ENCODE results near the gene LRCH1. TPM values are rescaled to one million over a fixed set of nuclear protein-coding genes. Genes with fewer than 3 reads are reported as not detected.

The LRCH1 gene
- total RNA-seq, 1 experiment from 2014 or later: 11.8 TPM

DNA sequence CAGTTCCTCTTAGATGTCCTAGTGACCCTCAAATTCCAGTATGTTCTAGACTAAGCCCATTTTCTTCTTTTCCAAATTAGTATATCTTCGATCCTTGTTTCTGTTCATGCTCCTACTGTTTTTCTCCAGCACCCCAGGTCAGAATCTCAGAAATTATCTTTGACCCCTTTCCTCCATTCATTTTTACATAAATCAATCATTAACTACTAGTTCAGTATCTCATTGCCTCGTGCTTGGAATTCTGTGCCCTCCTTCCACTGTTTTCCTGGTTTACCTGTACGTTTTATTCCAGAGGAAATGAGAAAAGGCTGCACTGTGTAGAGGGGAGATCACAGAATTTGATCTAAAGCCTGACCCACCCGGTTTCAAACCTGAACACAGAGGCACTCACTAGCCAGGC lies 107.9 kb downstream of the LRCH1 start:
- no peaks in the 10 kb centered on the region for H3K9me3 Mint-ChIP-seq
- no peak overlapping the region for H3K4me3 Mint-ChIP-seq
- no peaks in the 10 kb centered on the region for H3K27me3 Mint-ChIP-seq (ENCODE audit: low read depth)
- POLR2A ChIA-PET: no interaction called here
- H3K4me1 Mint-ChIP-seq: peaks cover 52% of the 10 kb centered on the region
- no peak for DNase-seq (ENCODE audit: low spot score)
- TF ChIP-seq EMX1 (CRISPR knock-in tag; IDR thresholded peaks at IDR 0.05) (no peak), CREM (CRISPR knock-in tag; IDR thresholded peaks at IDR 0.05) (no peak), NR3C1 (CRISPR knock-in tag; conservative IDR thresholded peaks at IDR 0.05; ENCODE audit: low read depth) (no peak), ELF4 (CRISPR knock-in tag; IDR thresholded peaks at IDR 0.05; ENCODE audit: low read depth) (no peak), TEAD4 (CRISPR knock-in tag; IDR thresholded peaks at IDR 0.05) (no peak), SOX15 (CRISPR knock-in tag; IDR thresholded peaks at IDR 0.05) (no peak), JAZF1 (CRISPR knock-in tag; IDR thresholded peaks at IDR 0.05) (no peak), TCF7 (CRISPR knock-in tag; IDR thresholded peaks at IDR 0.05; ENCODE audit: low read depth) (no peak), SMAD4 (CRISPR knock-in tag; IDR thresholded peaks at IDR 0.05) (no peak), KAT7 (CRISPR knock-in tag; IDR thresholded peaks at IDR 0.05; ENCODE audit: borderline replicate concordance) (no peak), RELA (CRISPR knock-in tag; IDR thresholded peaks at IDR 0.05; ENCODE audit: borderline replicate concordance) (no peak)
- TF ChIP-seq, protein P1, sequence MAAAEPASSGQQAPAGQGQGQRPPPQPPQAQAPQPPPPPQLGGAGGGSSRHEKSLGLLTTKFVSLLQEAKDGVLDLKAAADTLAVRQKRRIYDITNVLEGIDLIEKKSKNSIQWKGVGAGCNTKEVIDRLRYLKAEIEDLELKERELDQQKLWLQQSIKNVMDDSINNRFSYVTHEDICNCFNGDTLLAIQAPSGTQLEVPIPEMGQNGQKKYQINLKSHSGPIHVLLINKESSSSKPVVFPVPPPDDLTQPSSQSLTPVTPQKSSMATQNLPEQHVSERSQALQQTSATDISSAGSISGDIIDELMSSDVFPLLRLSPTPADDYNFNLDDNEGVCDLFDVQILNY (CRISPR knock-in tag; IDR thresholded peaks at IDR 0.05): no peak
- TF ChIP-seq, protein P2, sequence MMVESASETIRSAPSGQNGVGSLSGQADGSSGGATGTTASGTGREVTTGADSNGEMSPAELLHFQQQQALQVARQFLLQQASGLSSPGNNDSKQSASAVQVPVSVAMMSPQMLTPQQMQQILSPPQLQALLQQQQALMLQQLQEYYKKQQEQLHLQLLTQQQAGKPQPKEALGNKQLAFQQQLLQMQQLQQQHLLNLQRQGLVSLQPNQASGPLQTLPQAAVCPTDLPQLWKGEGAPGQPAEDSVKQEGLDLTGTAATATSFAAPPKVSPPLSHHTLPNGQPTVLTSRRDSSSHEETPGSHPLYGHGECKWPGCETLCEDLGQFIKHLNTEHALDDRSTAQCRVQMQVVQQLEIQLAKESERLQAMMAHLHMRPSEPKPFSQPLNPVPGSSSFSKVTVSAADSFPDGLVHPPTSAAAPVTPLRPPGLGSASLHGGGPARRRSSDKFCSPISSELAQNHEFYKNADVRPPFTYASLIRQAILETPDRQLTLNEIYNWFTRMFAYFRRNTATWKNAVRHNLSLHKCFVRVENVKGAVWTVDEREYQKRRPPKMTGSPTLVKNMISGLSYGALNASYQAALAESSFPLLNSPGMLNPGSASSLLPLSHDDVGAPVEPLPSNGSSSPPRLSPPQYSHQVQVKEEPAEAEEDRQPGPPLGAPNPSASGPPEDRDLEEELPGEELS (CRISPR knock-in tag; IDR thresholded peaks at IDR 0.05): no peak
- TF ChIP-seq, protein P3, sequence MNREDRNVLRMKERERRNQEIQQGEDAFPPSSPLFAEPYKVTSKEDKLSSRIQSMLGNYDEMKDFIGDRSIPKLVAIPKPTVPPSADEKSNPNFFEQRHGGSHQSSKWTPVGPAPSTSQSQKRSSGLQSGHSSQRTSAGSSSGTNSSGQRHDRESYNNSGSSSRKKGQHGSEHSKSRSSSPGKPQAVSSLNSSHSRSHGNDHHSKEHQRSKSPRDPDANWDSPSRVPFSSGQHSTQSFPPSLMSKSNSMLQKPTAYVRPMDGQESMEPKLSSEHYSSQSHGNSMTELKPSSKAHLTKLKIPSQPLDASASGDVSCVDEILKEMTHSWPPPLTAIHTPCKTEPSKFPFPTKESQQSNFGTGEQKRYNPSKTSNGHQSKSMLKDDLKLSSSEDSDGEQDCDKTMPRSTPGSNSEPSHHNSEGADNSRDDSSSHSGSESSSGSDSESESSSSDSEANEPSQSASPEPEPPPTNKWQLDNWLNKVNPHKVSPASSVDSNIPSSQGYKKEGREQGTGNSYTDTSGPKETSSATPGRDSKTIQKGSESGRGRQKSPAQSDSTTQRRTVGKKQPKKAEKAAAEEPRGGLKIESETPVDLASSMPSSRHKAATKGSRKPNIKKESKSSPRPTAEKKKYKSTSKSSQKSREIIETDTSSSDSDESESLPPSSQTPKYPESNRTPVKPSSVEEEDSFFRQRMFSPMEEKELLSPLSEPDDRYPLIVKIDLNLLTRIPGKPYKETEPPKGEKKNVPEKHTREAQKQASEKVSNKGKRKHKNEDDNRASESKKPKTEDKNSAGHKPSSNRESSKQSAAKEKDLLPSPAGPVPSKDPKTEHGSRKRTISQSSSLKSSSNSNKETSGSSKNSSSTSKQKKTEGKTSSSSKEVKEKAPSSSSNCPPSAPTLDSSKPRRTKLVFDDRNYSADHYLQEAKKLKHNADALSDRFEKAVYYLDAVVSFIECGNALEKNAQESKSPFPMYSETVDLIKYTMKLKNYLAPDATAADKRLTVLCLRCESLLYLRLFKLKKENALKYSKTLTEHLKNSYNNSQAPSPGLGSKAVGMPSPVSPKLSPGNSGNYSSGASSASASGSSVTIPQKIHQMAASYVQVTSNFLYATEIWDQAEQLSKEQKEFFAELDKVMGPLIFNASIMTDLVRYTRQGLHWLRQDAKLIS (CRISPR knock-in tag; IDR thresholded peaks at IDR 0.05; ENCODE audit: borderline replicate concordance): no peak
- TF ChIP-seq, protein P4, sequence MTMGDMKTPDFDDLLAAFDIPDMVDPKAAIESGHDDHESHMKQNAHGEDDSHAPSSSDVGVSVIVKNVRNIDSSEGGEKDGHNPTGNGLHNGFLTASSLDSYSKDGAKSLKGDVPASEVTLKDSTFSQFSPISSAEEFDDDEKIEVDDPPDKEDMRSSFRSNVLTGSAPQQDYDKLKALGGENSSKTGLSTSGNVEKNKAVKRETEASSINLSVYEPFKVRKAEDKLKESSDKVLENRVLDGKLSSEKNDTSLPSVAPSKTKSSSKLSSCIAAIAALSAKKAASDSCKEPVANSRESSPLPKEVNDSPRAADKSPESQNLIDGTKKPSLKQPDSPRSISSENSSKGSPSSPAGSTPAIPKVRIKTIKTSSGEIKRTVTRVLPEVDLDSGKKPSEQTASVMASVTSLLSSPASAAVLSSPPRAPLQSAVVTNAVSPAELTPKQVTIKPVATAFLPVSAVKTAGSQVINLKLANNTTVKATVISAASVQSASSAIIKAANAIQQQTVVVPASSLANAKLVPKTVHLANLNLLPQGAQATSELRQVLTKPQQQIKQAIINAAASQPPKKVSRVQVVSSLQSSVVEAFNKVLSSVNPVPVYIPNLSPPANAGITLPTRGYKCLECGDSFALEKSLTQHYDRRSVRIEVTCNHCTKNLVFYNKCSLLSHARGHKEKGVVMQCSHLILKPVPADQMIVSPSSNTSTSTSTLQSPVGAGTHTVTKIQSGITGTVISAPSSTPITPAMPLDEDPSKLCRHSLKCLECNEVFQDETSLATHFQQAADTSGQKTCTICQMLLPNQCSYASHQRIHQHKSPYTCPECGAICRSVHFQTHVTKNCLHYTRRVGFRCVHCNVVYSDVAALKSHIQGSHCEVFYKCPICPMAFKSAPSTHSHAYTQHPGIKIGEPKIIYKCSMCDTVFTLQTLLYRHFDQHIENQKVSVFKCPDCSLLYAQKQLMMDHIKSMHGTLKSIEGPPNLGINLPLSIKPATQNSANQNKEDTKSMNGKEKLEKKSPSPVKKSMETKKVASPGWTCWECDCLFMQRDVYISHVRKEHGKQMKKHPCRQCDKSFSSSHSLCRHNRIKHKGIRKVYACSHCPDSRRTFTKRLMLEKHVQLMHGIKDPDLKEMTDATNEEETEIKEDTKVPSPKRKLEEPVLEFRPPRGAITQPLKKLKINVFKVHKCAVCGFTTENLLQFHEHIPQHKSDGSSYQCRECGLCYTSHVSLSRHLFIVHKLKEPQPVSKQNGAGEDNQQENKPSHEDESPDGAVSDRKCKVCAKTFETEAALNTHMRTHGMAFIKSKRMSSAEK (CRISPR knock-in tag; IDR thresholded peaks at IDR 0.05; ENCODE audit: borderline replicate concordance): no peak
- TF ChIP-seq, protein P5, sequence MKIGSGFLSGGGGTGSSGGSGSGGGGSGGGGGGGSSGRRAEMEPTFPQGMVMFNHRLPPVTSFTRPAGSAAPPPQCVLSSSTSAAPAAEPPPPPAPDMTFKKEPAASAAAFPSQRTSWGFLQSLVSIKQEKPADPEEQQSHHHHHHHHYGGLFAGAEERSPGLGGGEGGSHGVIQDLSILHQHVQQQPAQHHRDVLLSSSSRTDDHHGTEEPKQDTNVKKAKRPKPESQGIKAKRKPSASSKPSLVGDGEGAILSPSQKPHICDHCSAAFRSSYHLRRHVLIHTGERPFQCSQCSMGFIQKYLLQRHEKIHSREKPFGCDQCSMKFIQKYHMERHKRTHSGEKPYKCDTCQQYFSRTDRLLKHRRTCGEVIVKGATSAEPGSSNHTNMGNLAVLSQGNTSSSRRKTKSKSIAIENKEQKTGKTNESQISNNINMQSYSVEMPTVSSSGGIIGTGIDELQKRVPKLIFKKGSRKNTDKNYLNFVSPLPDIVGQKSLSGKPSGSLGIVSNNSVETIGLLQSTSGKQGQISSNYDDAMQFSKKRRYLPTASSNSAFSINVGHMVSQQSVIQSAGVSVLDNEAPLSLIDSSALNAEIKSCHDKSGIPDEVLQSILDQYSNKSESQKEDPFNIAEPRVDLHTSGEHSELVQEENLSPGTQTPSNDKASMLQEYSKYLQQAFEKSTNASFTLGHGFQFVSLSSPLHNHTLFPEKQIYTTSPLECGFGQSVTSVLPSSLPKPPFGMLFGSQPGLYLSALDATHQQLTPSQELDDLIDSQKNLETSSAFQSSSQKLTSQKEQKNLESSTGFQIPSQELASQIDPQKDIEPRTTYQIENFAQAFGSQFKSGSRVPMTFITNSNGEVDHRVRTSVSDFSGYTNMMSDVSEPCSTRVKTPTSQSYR (CRISPR knock-in tag; IDR thresholded peaks at IDR 0.05): no peak
- TF ChIP-seq, protein P6, sequence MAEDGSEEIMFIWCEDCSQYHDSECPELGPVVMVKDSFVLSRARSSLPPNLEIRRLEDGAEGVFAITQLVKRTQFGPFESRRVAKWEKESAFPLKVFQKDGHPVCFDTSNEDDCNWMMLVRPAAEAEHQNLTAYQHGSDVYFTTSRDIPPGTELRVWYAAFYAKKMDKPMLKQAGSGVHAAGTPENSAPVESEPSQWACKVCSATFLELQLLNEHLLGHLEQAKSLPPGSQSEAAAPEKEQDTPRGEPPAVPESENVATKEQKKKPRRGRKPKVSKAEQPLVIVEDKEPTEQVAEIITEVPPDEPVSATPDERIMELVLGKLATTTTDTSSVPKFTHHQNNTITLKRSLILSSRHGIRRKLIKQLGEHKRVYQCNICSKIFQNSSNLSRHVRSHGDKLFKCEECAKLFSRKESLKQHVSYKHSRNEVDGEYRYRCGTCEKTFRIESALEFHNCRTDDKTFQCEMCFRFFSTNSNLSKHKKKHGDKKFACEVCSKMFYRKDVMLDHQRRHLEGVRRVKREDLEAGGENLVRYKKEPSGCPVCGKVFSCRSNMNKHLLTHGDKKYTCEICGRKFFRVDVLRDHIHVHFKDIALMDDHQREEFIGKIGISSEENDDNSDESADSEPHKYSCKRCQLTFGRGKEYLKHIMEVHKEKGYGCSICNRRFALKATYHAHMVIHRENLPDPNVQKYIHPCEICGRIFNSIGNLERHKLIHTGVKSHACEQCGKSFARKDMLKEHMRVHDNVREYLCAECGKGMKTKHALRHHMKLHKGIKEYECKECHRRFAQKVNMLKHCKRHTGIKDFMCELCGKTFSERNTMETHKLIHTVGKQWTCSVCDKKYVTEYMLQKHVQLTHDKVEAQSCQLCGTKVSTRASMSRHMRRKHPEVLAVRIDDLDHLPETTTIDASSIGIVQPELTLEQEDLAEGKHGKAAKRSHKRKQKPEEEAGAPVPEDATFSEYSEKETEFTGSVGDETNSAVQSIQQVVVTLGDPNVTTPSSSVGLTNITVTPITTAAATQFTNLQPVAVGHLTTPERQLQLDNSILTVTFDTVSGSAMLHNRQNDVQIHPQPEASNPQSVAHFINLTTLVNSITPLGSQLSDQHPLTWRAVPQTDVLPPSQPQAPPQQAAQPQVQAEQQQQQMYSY (CRISPR knock-in tag; IDR thresholded peaks at IDR 0.05): no peak
- TF ChIP-seq, protein P7, sequence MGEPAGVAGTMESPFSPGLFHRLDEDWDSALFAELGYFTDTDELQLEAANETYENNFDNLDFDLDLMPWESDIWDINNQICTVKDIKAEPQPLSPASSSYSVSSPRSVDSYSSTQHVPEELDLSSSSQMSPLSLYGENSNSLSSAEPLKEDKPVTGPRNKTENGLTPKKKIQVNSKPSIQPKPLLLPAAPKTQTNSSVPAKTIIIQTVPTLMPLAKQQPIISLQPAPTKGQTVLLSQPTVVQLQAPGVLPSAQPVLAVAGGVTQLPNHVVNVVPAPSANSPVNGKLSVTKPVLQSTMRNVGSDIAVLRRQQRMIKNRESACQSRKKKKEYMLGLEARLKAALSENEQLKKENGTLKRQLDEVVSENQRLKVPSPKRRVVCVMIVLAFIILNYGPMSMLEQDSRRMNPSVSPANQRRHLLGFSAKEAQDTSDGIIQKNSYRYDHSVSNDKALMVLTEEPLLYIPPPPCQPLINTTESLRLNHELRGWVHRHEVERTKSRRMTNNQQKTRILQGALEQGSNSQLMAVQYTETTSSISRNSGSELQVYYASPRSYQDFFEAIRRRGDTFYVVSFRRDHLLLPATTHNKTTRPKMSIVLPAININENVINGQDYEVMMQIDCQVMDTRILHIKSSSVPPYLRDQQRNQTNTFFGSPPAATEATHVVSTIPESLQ (CRISPR knock-in tag; IDR thresholded peaks at IDR 0.05): no peak
- CTCF ChIA-PET: no interaction called here
- no peaks in the 10 kb centered on the region for H3K36me3 Mint-ChIP-seq
- H3K27ac Mint-ChIP-seq: no peak overlapping the region; the same call in 1 of the 2 replicates
- no peak for ATAC-seq
